Parathyroid adenoma (tissue), 2 donors: ENCODE data around the gene ATP8B2.
A peak's percentile ranks its signal among the peaks of the same experiment; 100 is the strongest.

Experiments
- H2AFZ ChIP-seq: fragments of 300-600 bp; sonication (generic); one replicate; pipeline ENCODE4 v1.7.0; 2017; ENCODE audit warnings: antibody characterized with exemption, mild to moderate bottlenecking
- H3K27ac ChIP-seq: fragments of 300-600 bp; sonication (generic); one replicate; pipeline ENCODE4 v1.7.0; 2017
- H3K27me3 ChIP-seq: fragments of 300-600 bp; sonication (generic); one replicate; pipeline ENCODE4 v1.7.0; 2017; ENCODE audit warnings: low read length; ENCODE audit not compliant: control insufficient read depth, insufficient read depth
- H3K36me3 ChIP-seq: fragments of 300-600 bp; sonication (generic); one replicate; pipeline ENCODE4 v1.7.0; 2017; ENCODE audit warnings: low read length; ENCODE audit not compliant: control insufficient read depth, insufficient read depth
- H3K4me1 ChIP-seq: fragments of 300-600 bp; sonication (generic); one replicate; pipeline ENCODE4 v1.7.0; 2017; ENCODE audit warnings: control low read depth
- H3K4me2 ChIP-seq: fragments of 300-600 bp; sonication (generic); one replicate; pipeline ENCODE4 v1.7.0; 2017; ENCODE audit warnings: low read length
- H3K4me3 ChIP-seq: fragments of 300-600 bp; sonication (generic); one replicate; pipeline ENCODE4 v1.7.0; 2017; ENCODE audit warnings: low read depth, low read length
- H3K79me2 ChIP-seq: fragments of 300-600 bp; sonication (generic); one replicate; pipeline ENCODE4 v1.7.0; 2017; ENCODE audit warnings: control low read depth
- H3K9ac ChIP-seq: fragments of 300-600 bp; sonication (generic); one replicate; pipeline ENCODE4 v1.7.0; 2017; ENCODE audit warnings: mild to moderate bottlenecking
- H3K9me3 ChIP-seq: fragments of 300-600 bp; sonication (generic); one replicate; pipeline ENCODE4 v1.7.0; 2017; ENCODE audit warnings: low read length; ENCODE audit not compliant: control insufficient read depth
- CTCF ChIP-seq: fragments of 300-600 bp; sonication (generic); IDR thresholded peaks from one replicate; pipeline ENCODE4 v1.7.0; 2017; ENCODE audit warnings: antibody characterized with exemption, mild to moderate bottlenecking
- donor health status: primary hyperparathyroidism.

Gene ATP8B2

GRCh38 chr1:154324241-154324640 is 1.1 kb upstream of the ATP8B2 start:
- H3K4me2 ChIP-seq: peak overlapping the region; percentile 76
- H3K27me3 ChIP-seq: no peaks in the 10 kb centered on the region
- no peaks in the 10 kb centered on the region for H3K79me2 ChIP-seq
- H3K9me3 ChIP-seq: no peaks in the 10 kb centered on the region
- H3K27ac ChIP-seq: no peak overlapping the region
- H2AFZ ChIP-seq: peak overlapping the region; percentile 83
- no peaks in the 10 kb centered on the region for H3K36me3 ChIP-seq
- H3K4me1 ChIP-seq: peaks cover 3% of the 10 kb centered on the region
- H3K4me3 ChIP-seq: peak overlapping the region; percentile 64
- no peak overlapping the region for H3K9ac ChIP-seq
- TF ChIP-seq CTCF: no peak

GRCh38 chr1:154325583-154326545 is 539 bp downstream of the ATP8B2 start:
- Histone ChIP-seq H3K36me3 (no peaks in the 10 kb centered on the region), H3K4me1 (peaks cover 3% of the 10 kb centered on the region), H3K27ac (peak overlapping the region; percentile 53), H3K4me3 (peak overlapping the region; percentile 70), H3K9me3 (no peaks in the 10 kb centered on the region), H2AFZ (peak overlapping the region; percentile 78), H3K4me2 (peak overlapping the region; percentile 95), H3K27me3 (no peaks in the 10 kb centered on the region), H3K9ac (no peak overlapping the region), H3K79me2 (no peaks in the 10 kb centered on the region)
- TF ChIP-seq CTCF: peak; percentile 40

- TF ChIP-seq CTCF: no peak
- Histone ChIP-seq H3K27ac (peak overlapping the region; percentile 53), H3K79me2 (no peaks in the 10 kb centered on the region), H3K9me3 (no peaks in the 10 kb centered on the region), H3K27me3 (no peaks in the 10 kb centered on the region), H3K9ac (no peak overlapping the region), H2AFZ (peak overlapping the region; percentile 78), H3K4me1 (peaks cover 3% of the 10 kb centered on the region), H3K36me3 (no peaks in the 10 kb centered on the region), H3K4me2 (peak overlapping the region; percentile 95), H3K4me3 (peak overlapping the region; percentile 70)
These were observed 1.5 kb downstream of the ATP8B2 start for GRCh38 chr1:154326546-154327465.

GRCh38 chr1:154327466-154328317 is 2.4 kb downstream of the ATP8B2 start:
- no peak for TF ChIP-seq CTCF
- Histone ChIP-seq H3K27me3 (no peaks in the 10 kb centered on the region), H3K4me1 (peaks cover 3% of the 10 kb centered on the region), H3K27ac (no peak overlapping the region), H3K9ac (no peak overlapping the region), H3K4me2 (peak overlapping the region; percentile 59), H3K4me3 (peak overlapping the region; percentile 35), H2AFZ (peak overlapping the region; percentile 50), H3K36me3 (no peaks in the 10 kb centered on the region), H3K9me3 (no peaks in the 10 kb centered on the region), H3K79me2 (no peaks in the 10 kb centered on the region)
